Measurements from ENCODE around the gene SPDYE16.
"Not testable (repeated sequence)": the region's sequence is repeated elsewhere in the genome, so short reads cannot be mapped to it uniquely, and the experiment has no call there.

DNA sequence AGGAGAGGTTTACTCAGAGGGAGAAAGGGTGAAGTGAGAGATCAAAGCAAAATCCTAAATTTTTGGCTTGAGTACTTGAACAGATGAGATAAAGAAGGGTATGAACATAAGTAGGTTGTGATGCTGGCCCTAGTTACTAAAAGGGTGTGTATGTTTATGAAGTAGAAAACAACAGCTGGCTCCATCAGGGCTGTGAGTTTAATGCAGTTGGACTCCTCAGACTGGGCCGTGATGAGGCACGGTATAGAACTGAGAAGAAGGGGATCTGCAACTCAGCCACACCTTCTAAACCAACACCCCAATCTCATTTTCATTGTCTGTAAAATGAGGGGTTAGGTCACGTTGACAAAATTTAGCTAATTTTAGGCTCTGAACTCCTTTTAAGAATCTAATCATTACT lies 29.2 kb upstream of the SPDYE16 start:
- TF ChIP-seq EZH2phosphoT487 (IDR thresholded peaks at IDR 0.05; ENCODE audit: insufficient read depth, low read depth); EZH2 (IDR thresholded peaks at IDR 0.05; ENCODE audit: insufficient read depth, poor library complexity, severe bottlenecking): not testable (repeated sequence)

All from GM23248 (cell line).